ENCODE measurements around the gene HOXD4.

DNA sequence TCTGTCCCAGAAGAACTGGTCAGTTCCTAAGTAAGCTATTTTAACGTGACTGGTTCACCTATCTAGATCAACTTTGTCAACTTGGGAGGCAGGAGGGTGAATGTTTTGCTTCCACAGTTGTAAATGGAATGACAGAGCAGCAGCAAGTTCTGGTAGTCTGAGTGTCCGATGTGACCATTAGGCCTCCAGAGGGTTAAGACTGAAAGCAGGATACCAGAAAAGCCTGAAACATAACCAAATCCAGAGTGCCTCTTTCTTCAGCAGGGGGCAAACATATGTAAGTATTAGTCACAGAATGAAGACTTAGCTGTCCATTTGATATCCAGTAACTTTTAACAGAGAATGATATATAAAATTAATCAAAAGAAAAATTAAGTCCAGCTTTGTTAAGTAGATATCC is 14.9 kb downstream of the HOXD4 start:
- TF ChIP-seq, protein P1, sequence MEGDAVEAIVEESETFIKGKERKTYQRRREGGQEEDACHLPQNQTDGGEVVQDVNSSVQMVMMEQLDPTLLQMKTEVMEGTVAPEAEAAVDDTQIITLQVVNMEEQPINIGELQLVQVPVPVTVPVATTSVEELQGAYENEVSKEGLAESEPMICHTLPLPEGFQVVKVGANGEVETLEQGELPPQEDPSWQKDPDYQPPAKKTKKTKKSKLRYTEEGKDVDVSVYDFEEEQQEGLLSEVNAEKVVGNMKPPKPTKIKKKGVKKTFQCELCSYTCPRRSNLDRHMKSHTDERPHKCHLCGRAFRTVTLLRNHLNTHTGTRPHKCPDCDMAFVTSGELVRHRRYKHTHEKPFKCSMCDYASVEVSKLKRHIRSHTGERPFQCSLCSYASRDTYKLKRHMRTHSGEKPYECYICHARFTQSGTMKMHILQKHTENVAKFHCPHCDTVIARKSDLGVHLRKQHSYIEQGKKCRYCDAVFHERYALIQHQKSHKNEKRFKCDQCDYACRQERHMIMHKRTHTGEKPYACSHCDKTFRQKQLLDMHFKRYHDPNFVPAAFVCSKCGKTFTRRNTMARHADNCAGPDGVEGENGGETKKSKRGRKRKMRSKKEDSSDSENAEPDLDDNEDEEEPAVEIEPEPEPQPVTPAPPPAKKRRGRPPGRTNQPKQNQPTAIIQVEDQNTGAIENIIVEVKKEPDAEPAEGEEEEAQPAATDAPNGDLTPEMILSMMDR (IDR thresholded peaks at IDR 0.05): no peak
- no peak for TF ChIP-seq POLR2A (IDR thresholded peaks at IDR 0.05)

Data from thyroid gland (tissue), 4 donors.